ENCODE results near the gene FBXL16. TPM values are rescaled to one million over a fixed set of nuclear protein-coding genes. Genes with fewer than 3 reads are reported as not detected.

The FBXL16 gene
- total and polyA plus RNA-seq, 2 experiments from 2014 or later: 0.07 to 0.28 TPM

DNA sequence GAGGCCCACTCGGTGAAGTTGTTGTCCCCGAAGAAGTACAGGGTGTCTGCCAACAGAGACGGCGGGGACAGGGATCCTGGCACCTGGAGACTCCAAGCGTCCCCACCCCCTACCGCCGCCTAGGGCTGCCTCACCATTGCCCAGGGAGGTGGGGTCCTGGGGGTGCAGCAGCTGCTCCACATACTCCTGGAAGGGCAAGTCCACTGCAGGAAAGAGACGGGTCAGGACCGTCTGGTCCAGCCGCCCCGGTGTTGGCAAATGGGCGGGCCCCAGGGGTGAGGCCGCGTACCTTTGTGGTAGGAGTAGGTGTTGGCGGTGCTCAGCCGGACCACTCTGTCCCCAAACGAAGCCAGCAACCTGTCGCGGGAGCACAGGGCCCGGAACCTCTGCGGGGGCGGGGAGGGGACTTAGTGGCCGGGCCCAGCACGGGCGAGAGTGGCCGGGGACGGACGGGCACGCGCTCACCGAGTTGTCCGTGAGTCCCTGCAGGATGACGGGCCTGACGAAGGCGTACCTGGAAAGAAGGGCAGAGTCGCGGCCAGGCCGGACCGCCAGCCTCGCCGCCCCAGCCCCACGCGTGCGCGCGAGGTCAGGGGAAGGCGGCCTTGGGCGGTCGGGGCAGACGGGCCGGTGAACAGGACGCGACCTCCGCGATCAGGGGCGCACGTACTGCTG, 22.1 kb downstream of the FBXL16 start:
- no peak for TF ChIP-seq EZH2phosphoT487 (IDR thresholded peaks at IDR 0.05; ENCODE audit: low read depth, severe bottlenecking, unreplicated experiment)
- TF ChIP-seq, protein P1, sequence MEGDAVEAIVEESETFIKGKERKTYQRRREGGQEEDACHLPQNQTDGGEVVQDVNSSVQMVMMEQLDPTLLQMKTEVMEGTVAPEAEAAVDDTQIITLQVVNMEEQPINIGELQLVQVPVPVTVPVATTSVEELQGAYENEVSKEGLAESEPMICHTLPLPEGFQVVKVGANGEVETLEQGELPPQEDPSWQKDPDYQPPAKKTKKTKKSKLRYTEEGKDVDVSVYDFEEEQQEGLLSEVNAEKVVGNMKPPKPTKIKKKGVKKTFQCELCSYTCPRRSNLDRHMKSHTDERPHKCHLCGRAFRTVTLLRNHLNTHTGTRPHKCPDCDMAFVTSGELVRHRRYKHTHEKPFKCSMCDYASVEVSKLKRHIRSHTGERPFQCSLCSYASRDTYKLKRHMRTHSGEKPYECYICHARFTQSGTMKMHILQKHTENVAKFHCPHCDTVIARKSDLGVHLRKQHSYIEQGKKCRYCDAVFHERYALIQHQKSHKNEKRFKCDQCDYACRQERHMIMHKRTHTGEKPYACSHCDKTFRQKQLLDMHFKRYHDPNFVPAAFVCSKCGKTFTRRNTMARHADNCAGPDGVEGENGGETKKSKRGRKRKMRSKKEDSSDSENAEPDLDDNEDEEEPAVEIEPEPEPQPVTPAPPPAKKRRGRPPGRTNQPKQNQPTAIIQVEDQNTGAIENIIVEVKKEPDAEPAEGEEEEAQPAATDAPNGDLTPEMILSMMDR (IDR thresholded peaks at IDR 0.05; ENCODE audit: poor library complexity): no peak
- TF ChIP-seq EZH2 (IDR thresholded peaks at IDR 0.05; ENCODE audit: borderline replicate concordance): no peak
- Histone ChIP-seq H3K79me2 (peaks cover 33% of the 10 kb centered on the region), H3K4me1 (ENCODE audit: insufficient read depth) (peaks cover 32% of the 10 kb centered on the region), H3K27ac (peak overlapping the region; percentile 65), H3K4me2 (peak overlapping the region; percentile 98), H3K36me3 (replicated peaks; ENCODE audit: insufficient read depth, low read depth) (no peaks in the 10 kb centered on the region), H3K4me3 (peak overlapping the region; percentile 57), H3K27me3 (no peaks in the 10 kb centered on the region), H3K9me2 (replicated peaks; ENCODE audit: insufficient read depth) (no peaks in the 10 kb centered on the region), H2AFZ (peak overlapping the region; percentile 39), H4K20me1 (ENCODE audit: insufficient read depth, poor library complexity, severe bottlenecking) (peaks cover 27% of the 10 kb centered on the region), H3K9me3 (ENCODE audit: low read depth) (no peaks in the 10 kb centered on the region)
- peak; percentile 43 for DNase-seq (ENCODE audit: low spot score)
- WGBS (ENCODE audit: low lambda C conversion rate, missing lambda C conversion rate): 22% methylated on average over 48 of the region's 57 CpGs

DNA sequence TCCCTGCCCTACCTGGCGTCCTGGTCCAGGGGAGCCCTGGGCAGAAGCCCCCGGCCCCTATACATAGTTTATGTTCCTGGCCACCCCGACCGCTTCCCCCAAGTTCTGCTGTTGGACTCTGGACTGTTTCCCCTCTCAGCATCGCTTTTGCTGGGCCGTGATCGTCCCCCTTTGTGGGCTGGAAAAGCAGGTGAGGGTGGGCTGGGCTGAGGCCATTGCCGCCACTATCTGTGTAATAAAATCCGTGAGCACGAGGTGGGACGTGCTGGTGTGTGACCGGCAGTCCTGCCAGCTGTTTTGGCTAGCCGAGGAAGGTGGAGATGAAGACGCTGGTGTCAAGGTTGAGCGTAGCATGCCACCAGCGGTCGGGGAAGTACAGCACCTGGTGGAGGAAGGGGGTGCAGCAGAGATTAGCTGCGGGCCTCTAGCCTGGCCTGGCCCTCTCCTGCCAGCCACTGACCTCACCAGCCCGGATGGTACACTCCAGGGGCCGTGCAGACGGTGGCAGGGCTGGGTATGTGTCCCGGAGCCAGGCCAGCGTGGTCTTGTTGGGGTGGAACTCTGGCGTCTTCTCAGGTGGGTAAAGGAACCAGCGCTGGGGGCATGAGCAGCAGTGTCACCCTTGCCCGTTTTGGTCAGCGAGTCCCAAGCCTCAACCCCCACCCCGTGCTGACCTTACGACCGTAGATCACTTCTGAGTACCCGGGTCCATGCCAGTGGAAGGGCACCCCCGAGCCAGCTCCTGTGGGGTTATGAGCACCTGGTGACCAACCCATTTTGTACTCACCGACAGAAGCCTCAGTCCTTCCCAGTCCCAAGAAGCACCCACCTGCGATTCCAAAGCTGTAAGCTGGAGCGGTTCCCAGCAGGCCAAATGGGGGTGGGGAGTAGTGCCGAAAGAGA, 22.9 kb downstream of the FBXL16 start:
- H3K4me3 ChIP-seq: no peak overlapping the region
- 90% methylated on average over 36 of the region's 36 CpGs for WGBS (ENCODE audit: low lambda C conversion rate, missing lambda C conversion rate)
- peaks cover 32% of the 10 kb centered on the region for H3K79me2 ChIP-seq
- H3K27me3 ChIP-seq: no peaks in the 10 kb centered on the region
- no peak overlapping the region for H3K27ac ChIP-seq
- no peaks in the 10 kb centered on the region for H3K36me3 ChIP-seq (replicated peaks; ENCODE audit: insufficient read depth, low read depth)
- TF ChIP-seq EZH2 (IDR thresholded peaks at IDR 0.05; ENCODE audit: borderline replicate concordance): no peak
- TF ChIP-seq, protein P1 (IDR thresholded peaks at IDR 0.05; ENCODE audit: poor library complexity): no peak
- TF ChIP-seq EZH2phosphoT487 (IDR thresholded peaks at IDR 0.05; ENCODE audit: low read depth, severe bottlenecking, unreplicated experiment): no peak
- no peaks in the 10 kb centered on the region for H3K9me2 ChIP-seq (replicated peaks; ENCODE audit: insufficient read depth)
- DNase-seq (ENCODE audit: low spot score): no peak
- no peak overlapping the region for H2AFZ ChIP-seq
- peaks cover 27% of the 10 kb centered on the region for H4K20me1 ChIP-seq (ENCODE audit: insufficient read depth, poor library complexity, severe bottlenecking)
- H3K4me2 ChIP-seq: peak overlapping the region; percentile 98
- H3K4me1 ChIP-seq (ENCODE audit: insufficient read depth): peaks cover 32% of the 10 kb centered on the region
- no peaks in the 10 kb centered on the region for H3K9me3 ChIP-seq (ENCODE audit: low read depth)

DNA sequence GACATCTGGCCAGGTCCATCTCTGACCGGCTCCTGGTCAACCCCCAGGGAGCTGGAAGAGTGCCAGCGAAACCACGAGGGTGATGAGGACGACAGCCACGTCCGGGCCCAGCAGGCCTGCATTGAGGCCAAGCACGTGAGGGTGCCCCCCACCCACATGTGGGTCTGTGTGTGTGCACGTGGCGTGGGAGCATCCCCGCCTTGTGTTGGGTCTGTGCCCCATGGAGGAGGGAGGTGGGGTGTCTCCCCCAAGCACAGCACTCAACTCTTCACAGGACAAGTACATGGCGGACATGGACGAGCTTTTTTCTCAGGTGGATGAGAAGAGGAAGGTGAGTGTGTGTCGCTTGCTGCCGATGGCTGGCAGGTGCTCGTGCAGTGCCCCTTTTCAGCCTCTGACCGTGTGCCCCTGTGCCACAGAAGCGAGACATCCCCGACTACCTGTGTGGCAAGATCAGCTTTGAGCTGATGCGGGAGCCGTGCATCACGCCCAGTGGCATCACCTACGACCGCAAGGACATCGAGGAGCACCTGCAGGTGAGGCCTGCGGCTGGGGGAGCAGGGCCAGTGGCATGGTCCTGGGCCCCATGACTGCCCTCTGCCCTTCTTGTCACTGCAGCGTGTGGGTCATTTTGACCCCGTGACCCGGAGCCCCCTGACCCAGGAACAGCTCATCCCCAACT, 23.7 kb downstream of the FBXL16 start:
- TF ChIP-seq EZH2 (IDR thresholded peaks at IDR 0.05; ENCODE audit: borderline replicate concordance): no peak
- TF ChIP-seq, protein P1 (IDR thresholded peaks at IDR 0.05; ENCODE audit: poor library complexity): no peak
- TF ChIP-seq EZH2phosphoT487 (IDR thresholded peaks at IDR 0.05; ENCODE audit: low read depth, severe bottlenecking, unreplicated experiment): no peak
- Histone ChIP-seq H3K4me1 (ENCODE audit: insufficient read depth) (peaks cover 32% of the 10 kb centered on the region), H3K9me3 (ENCODE audit: low read depth) (no peaks in the 10 kb centered on the region), H3K4me3 (no peak overlapping the region), H3K4me2 (peak overlapping the region; percentile 99), H3K27ac (no peak overlapping the region), H3K79me2 (peaks cover 32% of the 10 kb centered on the region), H3K9me2 (replicated peaks; ENCODE audit: insufficient read depth) (no peaks in the 10 kb centered on the region), H3K27me3 (no peaks in the 10 kb centered on the region), H2AFZ (no peak overlapping the region), H4K20me1 (ENCODE audit: insufficient read depth, poor library complexity, severe bottlenecking) (peaks cover 27% of the 10 kb centered on the region), H3K36me3 (replicated peaks; ENCODE audit: insufficient read depth, low read depth) (no peaks in the 10 kb centered on the region)
- 93% methylated on average over 28 of the region's 28 CpGs for WGBS (ENCODE audit: low lambda C conversion rate, missing lambda C conversion rate)
- DNase-seq (ENCODE audit: low spot score): no peak
